H1 (cell line): ENCODE measurements around the gene AGFG1.

Source experiments
- ATF2 ChIP-seq: IDR thresholded peaks from 2 replicates; pipeline ENCODE4 v1.6.1; 2012; ENCODE audit warnings: low read length, inconsistent platforms
- CBX5 ChIP-seq: fragments of 300-800, 300-1000 bp; sonication (generic); IDR thresholded peaks from 2 replicates; pipeline ENCODE4 v1.7.1; 2016; ENCODE audit warnings: antibody characterized with exemption, low read length, low read depth
- CHD2 ChIP-seq: IDR thresholded peaks from 2 replicates; pipeline ENCODE4 v1.6.1; 2012; ENCODE audit warnings: low read length, improper control_type of control experiment
- CTCF ChIP-seq, 3 experiments: IDR thresholded peaks; 1 replicate in 2 of 3; 2 replicates in 1 of 3; pipeline versions ENCODE4 v1.5.1 to v1.6.1; 2011; ENCODE audit warnings: low read length in 3 of 3, mild to moderate bottlenecking in 3 of 3, inconsistent platforms in 2 of 3, low read depth in 1 of 3, moderate library complexity in 1 of 3; ENCODE audit not compliant: insufficient read depth in 1 of 3; ENCODE audit errors: control extremely low read depth in 1 of 3
- EP300 ChIP-seq, 2 experiments: IDR thresholded peaks; 1 replicate in 1 of 2; 2 replicates in 1 of 2; pipeline ENCODE4 v1.6.1; 2011 to 2012; ENCODE audit warnings: low read depth in 2 of 2, low read length in 2 of 2, mild to moderate bottlenecking in 2 of 2, borderline replicate concordance in 1 of 2, inconsistent platforms in 1 of 2, moderate library complexity in 1 of 2
- POLR2AphosphoS5 ChIP-seq: IDR thresholded peaks from 2 replicates; pipeline ENCODE4 v1.6.1; 2011; ENCODE audit warnings: low read depth, low read length
- SIN3A ChIP-seq, 2 experiments: IDR thresholded peaks in 1 of 2; conservative IDR thresholded peaks in 1 of 2; 2 replicates each; pipeline ENCODE4 v1.6.1; 2011 to 2012; ENCODE audit warnings: low read length in 2 of 2, improper control_type of control experiment in 1 of 2, low read depth in 1 of 2, mild to moderate bottlenecking in 1 of 2
- SUZ12 ChIP-seq: fragments of 200-600 bp; sonication (generic); IDR thresholded peaks from 2 replicates; pipeline ENCODE4 v1.6.1; 2012; ENCODE audit warnings: mild to moderate bottlenecking, inconsistent platforms, low read length, moderate library complexity, mixed read lengths
- YY1 ChIP-seq: IDR thresholded peaks from 2 replicates; pipeline ENCODE4 v1.6.1; 2011; ENCODE audit warnings: low read depth, mild to moderate bottlenecking, low read length

GRCh38 chr2:227578642-227579041, 106.7 kb downstream of the AGFG1 start:
- TF ChIP-seq CTCF (IDR thresholded peaks at IDR 0.05; ENCODE audit: control extremely low read depth in 1 of 3, insufficient read depth in 1 of 3, low read depth in 1 of 3, low read length in 3 of 3) (no peak), SUZ12 (no peak), POLR2AphosphoS5 (no peak), SIN3A (conservative IDR thresholded peaks at IDR 0.05 in 1 of 2, IDR thresholded peaks at IDR 0.05 in 1 of 2; ENCODE audit: low read depth in 1 of 2, low read length in 2 of 2) (no peak), CBX5 (no peak), YY1 (no peak), EP300 (IDR thresholded peaks at IDR 0.05; ENCODE audit: borderline replicate concordance in 1 of 2, low read depth in 2 of 2, low read length in 2 of 2) (no peak), ATF2 (no peak), CHD2 (no peak)
